A549 (cell line): Measurements from ENCODE around the gene APOL5. TPM values are rescaled to one million over a fixed set of nuclear protein-coding genes. Genes with fewer than 3 reads are reported as not detected.

ENCODE experiments used
- ATAC-seq, 2 experiments: fragments of 200-7000 bp in 1 of 2; fragments of >200 bp in 1 of 2; cut with Nextera tagmentation in 1 of 2; cut with Tn5 transposase in 1 of 2; 3 replicates each; pipeline versions ENCODE4 v1.8.0 to v1.9.1; 2018 to 2020; ENCODE audit warnings: mild to moderate bottlenecking in 1 of 2, moderate library complexity in 1 of 2
- CTCF ChIA-PET: fragments of 300-600 bp; sonication (Branson Sonifier 250); formaldehyde crosslinking; extraction: SDS; loops from one replicate; lab custom pipeline; 2021; ENCODE audit warnings: antibody characterized with exemption, inconsistent platforms; lab: Yijun Ruan, JAX
- POLR2A ChIA-PET: fragments of 350-600 bp; formaldehyde crosslinking; extraction: SDS; loops from one replicate; lab custom pipeline; 2021; ENCODE audit warnings: antibody characterized with exemption, inconsistent platforms; lab: Yijun Ruan, JAX
- DNase-seq, 2 experiments: peaks; one replicate each; pipeline versions ENCODE4 v3.0.0 to v3.0.0-alpha.2; 2011 to 2016; ENCODE audit warnings: low read depth in 1 of 2, low spot score in 1 of 2
- FAIRE-seq: peaks from 2 replicates; lab custom pipeline; 2011; peaks lifted over from hg19 to GRCh38; lab: Jason Lieb, UNC
- H3K27ac ChIP-seq, 2 experiments: fragments of >200 bp; sonication (Bioruptor Twin); formaldehyde crosslinking; 3 replicates each; pipeline ENCODE4 v1.5.1; 2016 to 2017
- H3K4me1 ChIP-seq: fragments of >200 bp; sonication (Bioruptor Twin); formaldehyde crosslinking; 3 replicates; pipeline ENCODE4 v1.6.1; 2016
- H3K4me2 ChIP-seq: fragments of >200 bp; sonication (Bioruptor Twin); formaldehyde crosslinking; 3 replicates; pipeline ENCODE4 v1.6.1; 2016
- H3K4me3 ChIP-seq: fragments of >200 bp; sonication (Bioruptor Twin); formaldehyde crosslinking; 3 replicates; pipeline ENCODE4 v1.5.1; 2016
- H3K9me3 ChIP-seq: fragments of >200 bp; sonication (Bioruptor Twin); formaldehyde crosslinking; 3 replicates; pipeline ENCODE4 v1.6.1; 2016
- BHLHE40 ChIP-seq: IDR thresholded peaks from 2 replicates; pipeline ENCODE4 v1.6.1; 2012; ENCODE audit warnings: low read depth, low read length, inconsistent platforms
- CHD4 ChIP-seq: fragments of 200-600 bp; sonication (generic); IDR thresholded peaks from 2 replicates; pipeline ENCODE4 v1.6.1; 2016; ENCODE audit warnings: antibody characterized with exemption, mild to moderate bottlenecking, borderline replicate concordance
- EP300 ChIP-seq, 2 experiments: fragments of >200 bp; sonication (Bioruptor Twin); formaldehyde crosslinking; IDR thresholded peaks; 2 replicates in 1 of 2; 3 replicates in 1 of 2; pipeline ENCODE4 v1.6.1; 2016 to 2017
- ESRRA ChIP-seq: fragments of 150-350 bp; IDR thresholded peaks from 2 replicates; pipeline ENCODE4 v1.6.1; 2014; ENCODE audit warnings: mild to moderate bottlenecking, low read length, borderline replicate concordance
- HDAC2 ChIP-seq: fragments of 200-600 bp; sonication (generic); IDR thresholded peaks from 2 replicates; pipeline ENCODE4 v1.6.1; 2016
- HOXA7 ChIP-seq: fragments of 250-450 bp; sonication (Bioruptor Pico); IDR thresholded peaks from 2 replicates; pipeline ENCODE4 v1.5.0; 2020; ENCODE audit warnings: mild to moderate bottlenecking, moderate library complexity
- HOXB5 ChIP-seq: fragments of 250-450 bp; sonication (Bioruptor Pico); IDR thresholded peaks from 2 replicates; pipeline ENCODE4 v1.5.0; 2020; ENCODE audit warnings: mild to moderate bottlenecking, moderate library complexity
- JUNB ChIP-seq: fragments of >200 bp; sonication (Bioruptor Twin); formaldehyde crosslinking; IDR thresholded peaks from 2 replicates; pipeline ENCODE4 v1.6.1; 2016
- MAFK ChIP-seq: fragments of 450-650 bp; IDR thresholded peaks from 2 replicates; pipeline ENCODE4 v1.6.1; 2014; ENCODE audit not compliant: partially characterized antibody
- POLR2A ChIP-seq: IDR thresholded peaks from 2 replicates; pipeline ENCODE4 v1.6.1; 2012; ENCODE audit warnings: mild to moderate bottlenecking, low read length
- POLR2AphosphoS2 ChIP-seq: conservative IDR thresholded peaks from 2 replicates; pipeline ENCODE4 v1.6.1; 2012; ENCODE audit warnings: low read length, improper control_type of control experiment, inconsistent platforms
- SREBF2 ChIP-seq: fragments of 450-650 bp; IDR thresholded peaks from 2 replicates; pipeline ENCODE4 v1.6.1; 2014; ENCODE audit warnings: mild to moderate bottlenecking, moderate library complexity
- ZC3H11A ChIP-seq: fragments of 450-650 bp; IDR thresholded peaks from 2 replicates; pipeline ENCODE4 v1.6.1; 2014; ENCODE audit warnings: antibody characterized with exemption, mild to moderate bottlenecking
- WGBS: methylation state at CpG from one replicate; pipeline ENCODE4 v1.1.6; 2017; ENCODE audit errors: missing lambda C conversion rate; 5-methylcytosine and 5-hydroxymethylcytosine counted together
- polyA plus RNA-seq, 4 experiments: library from polyadenylated mRNA; depleted of rRNA in 3 of 4; stranded (reverse); fragments of >200 nt; fragmentation: RNase III in 1 of 4; extraction: RNeasy Plus Mini Kit Qiagen cat#74134 plus additional on column Dnase treatment in 1 of 4; gene quantifications; 2 replicates in 3 of 4; 3 replicates in 1 of 4; pipeline ENCODE4 v1.2.3, GENCODE V29; 2011 to 2017
- TF ChIP-seq, protein P1 (sequence below): fragments of 200-600 bp; sonication (generic); IDR thresholded peaks from 2 replicates; pipeline ENCODE4 v1.6.1; 2016; ENCODE audit warnings: antibody characterized with exemption, mild to moderate bottlenecking, moderate library complexity
- TF ChIP-seq, protein P2 (sequence below): fragments of >200 bp; sonication (Bioruptor Twin); formaldehyde crosslinking; IDR thresholded peaks from 3 replicates; pipeline ENCODE4 v1.5.1; 2016
- TF ChIP-seq, protein P3 (sequence below): fragments of 250-450 bp; sonication (Bioruptor Pico); IDR thresholded peaks from 2 replicates; pipeline ENCODE4 v1.5.0; 2021; ENCODE audit warnings: mild to moderate bottlenecking, moderate library complexity, borderline replicate concordance
- TF ChIP-seq, protein P4 (sequence below): fragments of 450-650 bp; IDR thresholded peaks from 2 replicates; pipeline ENCODE4 v1.6.1; 2014; ENCODE audit warnings: antibody characterized with exemption

The APOL5 gene
- polyA plus RNA-seq, 2 of the 4 experiments (the other 2 are of a cell fraction) = not detected

DNA sequence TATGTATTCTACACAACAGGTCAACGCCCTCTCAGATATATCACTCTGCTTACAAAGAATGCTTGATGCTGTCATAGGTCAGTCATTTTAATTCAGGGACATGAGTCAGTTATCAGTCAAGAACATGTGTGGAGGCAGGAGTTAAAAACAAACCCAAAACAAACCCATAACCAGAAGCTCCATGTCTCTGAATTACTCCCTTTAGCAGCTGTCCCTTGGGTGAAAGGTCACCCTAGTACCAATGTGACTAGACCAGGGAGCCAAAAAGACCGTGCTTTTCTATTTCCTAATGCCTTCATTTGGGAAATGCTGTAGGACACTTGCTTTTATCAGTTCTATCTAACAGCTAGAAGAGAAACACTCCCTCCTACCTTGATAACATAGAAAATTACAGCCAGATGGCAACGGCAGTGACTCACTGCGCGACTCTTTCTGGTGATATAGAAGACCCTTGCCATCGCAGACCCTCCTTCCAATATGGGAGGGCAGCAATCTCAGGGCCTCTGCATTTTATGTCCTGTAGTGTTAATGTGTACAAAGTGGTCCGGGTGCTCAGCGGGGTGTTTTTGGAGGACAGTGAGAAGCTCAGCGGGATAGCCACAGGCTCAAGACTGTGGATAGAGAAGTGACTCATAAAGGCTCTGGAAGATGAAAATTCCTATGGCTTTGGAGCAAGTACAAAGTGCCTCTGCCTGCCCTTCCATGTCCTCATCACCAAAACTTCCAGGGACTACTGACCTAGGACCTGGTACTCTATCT lies 24.8 kb downstream of the APOL5 start:
- no peaks in the 10 kb centered on the region for H3K9me3 ChIP-seq
- POLR2A ChIA-PET = interaction anchor here (0.6 kb wide), 1 partner anchor 98 kb away, joined by 10 read pairs; no protein-coding TSS in a partner anchor
- WGBS = 76% methylated on average over 9 of the region's 9 CpGs
- ATAC-seq (peak in 1 of 2 experiments; percentile 48; a peak in 2 of 6 replicates), DNase-seq (peak in 1 of 2 experiments; percentile 7), FAIRE-seq (no peak)
- no peak overlapping the region for H3K27ac ChIP-seq
- CTCF ChIA-PET = interaction anchor here (2.8 kb wide), 1 partner anchor 111 kb away, joined by 9 read pairs; no protein-coding TSS in a partner anchor
- no peak overlapping the region for H3K4me3 ChIP-seq
- no peak overlapping the region for H3K4me2 ChIP-seq
- peaks cover 18% of the 10 kb centered on the region for H3K4me1 ChIP-seq
- TF ChIP-seq JUNB (no peak), ESRRA (no peak), HOXB5 (no peak), EP300 (IDR thresholded peaks at IDR 0.05) (no peak)
- TF ChIP-seq, protein P1, sequence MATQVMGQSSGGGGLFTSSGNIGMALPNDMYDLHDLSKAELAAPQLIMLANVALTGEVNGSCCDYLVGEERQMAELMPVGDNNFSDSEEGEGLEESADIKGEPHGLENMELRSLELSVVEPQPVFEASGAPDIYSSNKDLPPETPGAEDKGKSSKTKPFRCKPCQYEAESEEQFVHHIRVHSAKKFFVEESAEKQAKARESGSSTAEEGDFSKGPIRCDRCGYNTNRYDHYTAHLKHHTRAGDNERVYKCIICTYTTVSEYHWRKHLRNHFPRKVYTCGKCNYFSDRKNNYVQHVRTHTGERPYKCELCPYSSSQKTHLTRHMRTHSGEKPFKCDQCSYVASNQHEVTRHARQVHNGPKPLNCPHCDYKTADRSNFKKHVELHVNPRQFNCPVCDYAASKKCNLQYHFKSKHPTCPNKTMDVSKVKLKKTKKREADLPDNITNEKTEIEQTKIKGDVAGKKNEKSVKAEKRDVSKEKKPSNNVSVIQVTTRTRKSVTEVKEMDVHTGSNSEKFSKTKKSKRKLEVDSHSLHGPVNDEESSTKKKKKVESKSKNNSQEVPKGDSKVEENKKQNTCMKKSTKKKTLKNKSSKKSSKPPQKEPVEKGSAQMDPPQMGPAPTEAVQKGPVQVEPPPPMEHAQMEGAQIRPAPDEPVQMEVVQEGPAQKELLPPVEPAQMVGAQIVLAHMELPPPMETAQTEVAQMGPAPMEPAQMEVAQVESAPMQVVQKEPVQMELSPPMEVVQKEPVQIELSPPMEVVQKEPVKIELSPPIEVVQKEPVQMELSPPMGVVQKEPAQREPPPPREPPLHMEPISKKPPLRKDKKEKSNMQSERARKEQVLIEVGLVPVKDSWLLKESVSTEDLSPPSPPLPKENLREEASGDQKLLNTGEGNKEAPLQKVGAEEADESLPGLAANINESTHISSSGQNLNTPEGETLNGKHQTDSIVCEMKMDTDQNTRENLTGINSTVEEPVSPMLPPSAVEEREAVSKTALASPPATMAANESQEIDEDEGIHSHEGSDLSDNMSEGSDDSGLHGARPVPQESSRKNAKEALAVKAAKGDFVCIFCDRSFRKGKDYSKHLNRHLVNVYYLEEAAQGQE = no peak
- TF ChIP-seq, protein P2, sequence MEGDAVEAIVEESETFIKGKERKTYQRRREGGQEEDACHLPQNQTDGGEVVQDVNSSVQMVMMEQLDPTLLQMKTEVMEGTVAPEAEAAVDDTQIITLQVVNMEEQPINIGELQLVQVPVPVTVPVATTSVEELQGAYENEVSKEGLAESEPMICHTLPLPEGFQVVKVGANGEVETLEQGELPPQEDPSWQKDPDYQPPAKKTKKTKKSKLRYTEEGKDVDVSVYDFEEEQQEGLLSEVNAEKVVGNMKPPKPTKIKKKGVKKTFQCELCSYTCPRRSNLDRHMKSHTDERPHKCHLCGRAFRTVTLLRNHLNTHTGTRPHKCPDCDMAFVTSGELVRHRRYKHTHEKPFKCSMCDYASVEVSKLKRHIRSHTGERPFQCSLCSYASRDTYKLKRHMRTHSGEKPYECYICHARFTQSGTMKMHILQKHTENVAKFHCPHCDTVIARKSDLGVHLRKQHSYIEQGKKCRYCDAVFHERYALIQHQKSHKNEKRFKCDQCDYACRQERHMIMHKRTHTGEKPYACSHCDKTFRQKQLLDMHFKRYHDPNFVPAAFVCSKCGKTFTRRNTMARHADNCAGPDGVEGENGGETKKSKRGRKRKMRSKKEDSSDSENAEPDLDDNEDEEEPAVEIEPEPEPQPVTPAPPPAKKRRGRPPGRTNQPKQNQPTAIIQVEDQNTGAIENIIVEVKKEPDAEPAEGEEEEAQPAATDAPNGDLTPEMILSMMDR = no peak
- TF ChIP-seq, protein P3, sequence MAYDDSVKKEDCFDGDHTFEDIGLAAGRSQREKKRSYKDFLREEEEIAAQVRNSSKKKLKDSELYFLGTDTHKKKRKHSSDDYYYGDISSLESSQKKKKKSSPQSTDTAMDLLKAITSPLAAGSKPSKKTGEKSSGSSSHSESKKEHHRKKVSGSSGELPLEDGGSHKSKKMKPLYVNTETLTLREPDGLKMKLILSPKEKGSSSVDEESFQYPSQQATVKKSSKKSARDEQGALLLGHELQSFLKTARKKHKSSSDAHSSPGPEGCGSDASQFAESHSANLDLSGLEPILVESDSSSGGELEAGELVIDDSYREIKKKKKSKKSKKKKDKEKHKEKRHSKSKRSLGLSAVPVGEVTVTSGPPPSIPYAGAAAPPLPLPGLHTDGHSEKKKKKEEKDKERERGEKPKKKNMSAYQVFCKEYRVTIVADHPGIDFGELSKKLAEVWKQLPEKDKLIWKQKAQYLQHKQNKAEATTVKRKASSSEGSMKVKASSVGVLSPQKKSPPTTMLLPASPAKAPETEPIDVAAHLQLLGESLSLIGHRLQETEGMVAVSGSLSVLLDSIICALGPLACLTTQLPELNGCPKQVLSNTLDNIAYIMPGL (CRISPR knock-in tag) = no peak

DNA sequence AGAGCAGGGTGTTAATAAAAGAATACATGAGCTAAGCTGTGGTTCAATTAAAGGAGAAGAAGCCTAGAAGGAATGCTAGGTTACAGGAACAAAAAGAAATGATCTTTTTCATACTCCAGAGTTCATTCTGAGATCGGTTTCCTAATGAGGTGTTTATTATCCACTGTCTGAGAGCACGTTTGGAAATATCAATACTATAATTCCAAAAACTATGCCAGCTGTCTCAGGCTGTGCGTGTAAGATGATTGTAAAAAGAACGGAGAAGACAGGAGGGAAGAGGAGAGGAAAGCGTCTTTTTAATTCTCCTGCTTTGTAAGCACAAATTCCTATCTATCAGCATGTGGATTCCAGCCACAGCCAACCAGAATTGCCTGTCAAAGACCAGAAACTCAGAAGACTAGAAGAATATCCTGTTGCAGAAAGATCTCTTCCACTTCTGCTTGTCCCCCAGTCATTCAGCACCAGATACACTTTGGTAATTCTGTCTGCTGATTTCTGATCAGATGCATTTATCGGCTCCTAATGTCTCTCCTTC lies 25.7 kb downstream of the APOL5 start:
- no peak overlapping the region for H3K27ac ChIP-seq
- no peaks in the 10 kb centered on the region for H3K9me3 ChIP-seq
- H3K4me1 ChIP-seq = peaks cover 18% of the 10 kb centered on the region
- POLR2A ChIA-PET = no interaction called here
- no peak overlapping the region for H3K4me3 ChIP-seq
- TF ChIP-seq SREBF2 = no peak
- TF ChIP-seq MAFK = no peak
- TF ChIP-seq CHD4 = no peak
- no peak for TF ChIP-seq POLR2A
- TF ChIP-seq BHLHE40 = no peak
- no peak for TF ChIP-seq HDAC2
- TF ChIP-seq, protein P4, sequence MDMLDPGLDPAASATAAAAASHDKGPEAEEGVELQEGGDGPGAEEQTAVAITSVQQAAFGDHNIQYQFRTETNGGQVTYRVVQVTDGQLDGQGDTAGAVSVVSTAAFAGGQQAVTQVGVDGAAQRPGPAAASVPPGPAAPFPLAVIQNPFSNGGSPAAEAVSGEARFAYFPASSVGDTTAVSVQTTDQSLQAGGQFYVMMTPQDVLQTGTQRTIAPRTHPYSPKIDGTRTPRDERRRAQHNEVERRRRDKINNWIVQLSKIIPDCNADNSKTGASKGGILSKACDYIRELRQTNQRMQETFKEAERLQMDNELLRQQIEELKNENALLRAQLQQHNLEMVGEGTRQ = no peak
- no peak for TF ChIP-seq ZC3H11A
- no peak for TF ChIP-seq POLR2AphosphoS2
- TF ChIP-seq ESRRA = no peak
- TF ChIP-seq HOXA7 (CRISPR knock-in tag) = no peak
- DNase-seq = no peak
- 90% methylated on average over 6 of the region's 6 CpGs for WGBS
- H3K4me2 ChIP-seq = no peak overlapping the region
- CTCF ChIA-PET = no interaction called here
- no peak for ATAC-seq
- FAIRE-seq = no peak
